Measurements from ENCODE around the gene CFAP20DC.
"Not testable (repeated sequence)": the region's sequence is repeated elsewhere in the genome, so short reads cannot be mapped to it uniquely, and the experiment has no call there.

CFAP20DC gene

GRCh38 chr3:58824285-58824684 is 225.5 kb downstream of the CFAP20DC start:
- FAIRE-seq = no peak
- DNase-seq (ENCODE audit: insufficient read length, low spot score) = no peak
- TF ChIP-seq POLR2AphosphoS5 (IDR thresholded peaks at IDR 0.05; ENCODE audit: low read depth, low read length) = no peak
- no peak for TF ChIP-seq POLR2A (IDR thresholded peaks at IDR 0.05; ENCODE audit: low read depth, low read length)
- TF ChIP-seq TAF1 (IDR thresholded peaks at IDR 0.05; ENCODE audit: low read depth, low read length) = no peak
- TF ChIP-seq SPI1 (IDR thresholded peaks at IDR 0.05; ENCODE audit: low read depth, low read length) = no peak
- TF ChIP-seq POU2F2 (IDR thresholded peaks at IDR 0.05; ENCODE audit: low read depth, low read length) = no peak

- FAIRE-seq; DNase-seq (ENCODE audit: insufficient read length, low spot score): not testable (repeated sequence)
These were observed 243.1 kb downstream of the CFAP20DC start for GRCh38 chr3:58806551-58807244.

- TF ChIP-seq POLR2A (IDR thresholded peaks at IDR 0.05; ENCODE audit: low read depth, low read length) (no peak), SPI1 (IDR thresholded peaks at IDR 0.05; ENCODE audit: low read depth, low read length) (no peak), POLR2AphosphoS5 (IDR thresholded peaks at IDR 0.05; ENCODE audit: low read depth, low read length) (no peak)
- no peak for FAIRE-seq
- no peak for DNase-seq (ENCODE audit: insufficient read length, low spot score)
These were observed 244.9 kb downstream of the CFAP20DC start for GRCh38 chr3:58804914-58805313.

- FAIRE-seq = no peak
- TF ChIP-seq POLR2A (IDR thresholded peaks at IDR 0.05; ENCODE audit: low read depth, low read length) = no peak
- no peak for TF ChIP-seq SPI1 (IDR thresholded peaks at IDR 0.05; ENCODE audit: low read depth, low read length)
- TF ChIP-seq POU2F2 (IDR thresholded peaks at IDR 0.05; ENCODE audit: low read depth, low read length) = no peak
- TF ChIP-seq TAF1 (IDR thresholded peaks at IDR 0.05; ENCODE audit: low read depth, low read length) = no peak
- no peak for TF ChIP-seq PAX5 (IDR thresholded peaks at IDR 0.05; ENCODE audit: insufficient read depth, low read length, severe bottlenecking)
- TF ChIP-seq POLR2AphosphoS5 (IDR thresholded peaks at IDR 0.05; ENCODE audit: low read depth, low read length) = no peak
- no peak for DNase-seq (ENCODE audit: insufficient read length, low spot score)
These were observed 248.3 kb downstream of the CFAP20DC start for GRCh38 chr3:58801541-58801940.

- no peak for FAIRE-seq
- DNase-seq (ENCODE audit: insufficient read length, low spot score) = no peak
- TF ChIP-seq POU2F2 (IDR thresholded peaks at IDR 0.05; ENCODE audit: low read depth, low read length) (no peak), TAF1 (IDR thresholded peaks at IDR 0.05; ENCODE audit: low read depth, low read length) (no peak), POLR2AphosphoS5 (IDR thresholded peaks at IDR 0.05; ENCODE audit: low read depth, low read length) (no peak), POLR2A (IDR thresholded peaks at IDR 0.05; ENCODE audit: low read depth, low read length) (no peak), PAX5 (IDR thresholded peaks at IDR 0.05; ENCODE audit: insufficient read depth, low read length, severe bottlenecking) (no peak), SPI1 (IDR thresholded peaks at IDR 0.05; ENCODE audit: low read depth, low read length) (no peak)
These were observed 248.9 kb downstream of the CFAP20DC start for GRCh38 chr3:58800940-58801339.

- TF ChIP-seq POLR2A (IDR thresholded peaks at IDR 0.05; ENCODE audit: low read depth, low read length) (no peak), PAX5 (IDR thresholded peaks at IDR 0.05; ENCODE audit: insufficient read depth, low read length, severe bottlenecking) (no peak), POU2F2 (IDR thresholded peaks at IDR 0.05; ENCODE audit: low read depth, low read length) (no peak), TAF1 (IDR thresholded peaks at IDR 0.05; ENCODE audit: low read depth, low read length) (no peak), POLR2AphosphoS5 (IDR thresholded peaks at IDR 0.05; ENCODE audit: low read depth, low read length) (no peak), SPI1 (IDR thresholded peaks at IDR 0.05; ENCODE audit: low read depth, low read length) (no peak)
- FAIRE-seq = no peak
- DNase-seq (ENCODE audit: insufficient read length, low spot score) = no peak
These were observed 249.8 kb downstream of the CFAP20DC start for GRCh38 chr3:58800032-58800431.

GRCh38 chr3:58799271-58799670 is 250.6 kb downstream of the CFAP20DC start:
- TF ChIP-seq POLR2A (IDR thresholded peaks at IDR 0.05; ENCODE audit: low read depth, low read length) (no peak), SPI1 (IDR thresholded peaks at IDR 0.05; ENCODE audit: low read depth, low read length) (no peak), TAF1 (IDR thresholded peaks at IDR 0.05; ENCODE audit: low read depth, low read length) (no peak)
- no peak for FAIRE-seq
- no peak for DNase-seq (ENCODE audit: insufficient read length, low spot score)

- no peak for DNase-seq (ENCODE audit: insufficient read length, low spot score)
- TF ChIP-seq PAX5 (IDR thresholded peaks at IDR 0.05; ENCODE audit: insufficient read depth, low read length, severe bottlenecking) (no peak), POU2F2 (IDR thresholded peaks at IDR 0.05; ENCODE audit: low read depth, low read length) (no peak), POLR2AphosphoS5 (IDR thresholded peaks at IDR 0.05; ENCODE audit: low read depth, low read length) (no peak), SPI1 (IDR thresholded peaks at IDR 0.05; ENCODE audit: low read depth, low read length) (peak; percentile 70), TAF1 (IDR thresholded peaks at IDR 0.05; ENCODE audit: low read depth, low read length) (no peak)
- no peak for FAIRE-seq
These were observed 251.5 kb downstream of the CFAP20DC start for GRCh38 chr3:58798312-58798711.

GRCh38 chr3:58794750-58795149 is 255.1 kb downstream of the CFAP20DC start:
- FAIRE-seq = no peak
- DNase-seq (ENCODE audit: insufficient read length, low spot score) = no peak
- TF ChIP-seq SPI1 (IDR thresholded peaks at IDR 0.05; ENCODE audit: low read depth, low read length) = no peak
- TF ChIP-seq PAX5 (IDR thresholded peaks at IDR 0.05; ENCODE audit: insufficient read depth, low read length, severe bottlenecking) = no peak
- no peak for TF ChIP-seq POLR2A (IDR thresholded peaks at IDR 0.05; ENCODE audit: low read depth, low read length)
- TF ChIP-seq POLR2AphosphoS5 (IDR thresholded peaks at IDR 0.05; ENCODE audit: low read depth, low read length) = no peak
- no peak for TF ChIP-seq POU2F2 (IDR thresholded peaks at IDR 0.05; ENCODE audit: low read depth, low read length)
- no peak for TF ChIP-seq TAF1 (IDR thresholded peaks at IDR 0.05; ENCODE audit: low read depth, low read length)

GRCh38 chr3:58793938-58794337 is 255.9 kb downstream of the CFAP20DC start:
- TF ChIP-seq POLR2AphosphoS5 (IDR thresholded peaks at IDR 0.05; ENCODE audit: low read depth, low read length) (no peak), POU2F2 (IDR thresholded peaks at IDR 0.05; ENCODE audit: low read depth, low read length) (no peak), PAX5 (IDR thresholded peaks at IDR 0.05; ENCODE audit: insufficient read depth, low read length, severe bottlenecking) (no peak), SPI1 (IDR thresholded peaks at IDR 0.05; ENCODE audit: low read depth, low read length) (no peak), TAF1 (IDR thresholded peaks at IDR 0.05; ENCODE audit: low read depth, low read length) (no peak), POLR2A (IDR thresholded peaks at IDR 0.05; ENCODE audit: low read depth, low read length) (no peak)
- no peak for FAIRE-seq
- DNase-seq (ENCODE audit: insufficient read length, low spot score) = no peak
